ENCODE results near the gene HTR3C.

Gene HTR3C

GRCh38 chr3:184073621-184074020 is 20.8 kb downstream of the HTR3C start:
- Histone ChIP-seq H3K9me2 (replicated peaks; ENCODE audit: low read depth, low read length) (no peaks in the 10 kb centered on the region), H3K27me3 (ENCODE audit: insufficient read depth, low read length, poor library complexity, severe bottlenecking) (no peaks in the 10 kb centered on the region), H3K4me3 (ENCODE audit: low read length, poor library complexity, severe bottlenecking) (no peak overlapping the region), H4K20me1 (ENCODE audit: insufficient read depth, low read length, poor library complexity, severe bottlenecking) (no peaks in the 10 kb centered on the region), H3K9ac (ENCODE audit: low read depth, low read length, poor library complexity, severe bottlenecking) (no peak overlapping the region), H3K79me2 (ENCODE audit: insufficient read depth, low read length) (no peaks in the 10 kb centered on the region), H3K36me3 (ENCODE audit: insufficient read depth, low read length) (no peaks in the 10 kb centered on the region), H2AFZ (ENCODE audit: low read length) (no peak overlapping the region), H3K9me3 (ENCODE audit: insufficient read depth, low read depth, low read length) (peaks cover 8% of the 10 kb centered on the region; the same call in 1 of the 2 replicates), H3F3A (ENCODE audit: low read depth) (no peaks in the 10 kb centered on the region), H3K4me2 (ENCODE audit: low read depth, low read length, poor library complexity, severe bottlenecking) (no peak overlapping the region), H3K4me1 (ENCODE audit: insufficient read depth, low read length, poor library complexity, severe bottlenecking) (no peaks in the 10 kb centered on the region)
- TF ChIP-seq EZH2phosphoT487 (IDR thresholded peaks at IDR 0.05; ENCODE audit: borderline replicate concordance) (no peak), CTCF (conservative IDR thresholded peaks at IDR 0.05; ENCODE audit: low read length) (no peak)

- no peaks in the 10 kb centered on the region for H3K9me2 ChIP-seq (replicated peaks; ENCODE audit: low read depth, low read length)
- H3K9me3 ChIP-seq (ENCODE audit: insufficient read depth, low read depth, low read length): peaks cover 2% of the 10 kb centered on the region; the same call in 1 of the 2 replicates
- no peaks in the 10 kb centered on the region for H3K27me3 ChIP-seq (ENCODE audit: insufficient read depth, low read length, poor library complexity, severe bottlenecking)
- H4K20me1 ChIP-seq (ENCODE audit: insufficient read depth, low read length, poor library complexity, severe bottlenecking): no peaks in the 10 kb centered on the region
- no peak overlapping the region for H3K4me2 ChIP-seq (ENCODE audit: low read depth, low read length, poor library complexity, severe bottlenecking)
- H3K9ac ChIP-seq (ENCODE audit: low read depth, low read length, poor library complexity, severe bottlenecking): no peak overlapping the region
- no peaks in the 10 kb centered on the region for H3F3A ChIP-seq (ENCODE audit: low read depth)
- TF ChIP-seq EZH2phosphoT487 (IDR thresholded peaks at IDR 0.05; ENCODE audit: borderline replicate concordance): no peak
- no peak for TF ChIP-seq CTCF (conservative IDR thresholded peaks at IDR 0.05; ENCODE audit: low read length)
- H3K4me3 ChIP-seq (ENCODE audit: low read length, poor library complexity, severe bottlenecking): no peak overlapping the region
- H3K4me1 ChIP-seq (ENCODE audit: insufficient read depth, low read length, poor library complexity, severe bottlenecking): no peaks in the 10 kb centered on the region
- H3K36me3 ChIP-seq (ENCODE audit: insufficient read depth, low read length): no peaks in the 10 kb centered on the region
- H3K79me2 ChIP-seq (ENCODE audit: insufficient read depth, low read length): no peaks in the 10 kb centered on the region
- no peak overlapping the region for H2AFZ ChIP-seq (ENCODE audit: low read length)
Observed at GRCh38 chr3:184075901-184076300, 23.1 kb downstream of the HTR3C start.

- Histone ChIP-seq H3K4me3 (ENCODE audit: low read length, poor library complexity, severe bottlenecking) (no peak overlapping the region), H3K9ac (ENCODE audit: low read depth, low read length, poor library complexity, severe bottlenecking) (no peak overlapping the region), H3K9me3 (ENCODE audit: insufficient read depth, low read depth, low read length) (no peaks in the 10 kb centered on the region; the same call in 1 of the 2 replicates), H3K36me3 (ENCODE audit: insufficient read depth, low read length) (no peaks in the 10 kb centered on the region), H3F3A (ENCODE audit: low read depth) (no peaks in the 10 kb centered on the region), H3K4me2 (ENCODE audit: low read depth, low read length, poor library complexity, severe bottlenecking) (no peak overlapping the region), H3K27me3 (ENCODE audit: insufficient read depth, low read length, poor library complexity, severe bottlenecking) (no peaks in the 10 kb centered on the region), H3K4me1 (ENCODE audit: insufficient read depth, low read length, poor library complexity, severe bottlenecking) (no peaks in the 10 kb centered on the region), H3K79me2 (ENCODE audit: insufficient read depth, low read length) (no peaks in the 10 kb centered on the region), H2AFZ (ENCODE audit: low read length) (no peak overlapping the region), H3K9me2 (replicated peaks; ENCODE audit: low read depth, low read length) (no peaks in the 10 kb centered on the region), H4K20me1 (ENCODE audit: insufficient read depth, low read length, poor library complexity, severe bottlenecking) (no peaks in the 10 kb centered on the region)
- TF ChIP-seq CTCF (conservative IDR thresholded peaks at IDR 0.05; ENCODE audit: low read length): no peak
- no peak for TF ChIP-seq EZH2phosphoT487 (IDR thresholded peaks at IDR 0.05; ENCODE audit: borderline replicate concordance)
Observed at GRCh38 chr3:184077881-184078280, 25.0 kb downstream of the HTR3C start.
